Fibroblast of the conjunctiva (primary cell): ENCODE data around the gene ARPC3.
A peak's percentile ranks its signal among the peaks of the same experiment; 100 is the strongest.
"Not testable (repeated sequence)": the region's sequence is repeated elsewhere in the genome, so short reads cannot be mapped to it uniquely, and the experiment has no call there.

Experiments
- DNase-seq: peaks from one replicate; pipeline ENCODE4 v3.0.0-alpha.2; 2010; ENCODE audit warnings: low read depth

The ARPC3 gene

GRCh38 chr12:110417113-110417512 is 33.0 kb downstream of the ARPC3 start:
- DNase-seq, result not testable (repeated sequence)

GRCh38 chr12:110410086-110410485 is 40.1 kb downstream of the ARPC3 start:
- DNase-seq, result not testable (repeated sequence)

DNA sequence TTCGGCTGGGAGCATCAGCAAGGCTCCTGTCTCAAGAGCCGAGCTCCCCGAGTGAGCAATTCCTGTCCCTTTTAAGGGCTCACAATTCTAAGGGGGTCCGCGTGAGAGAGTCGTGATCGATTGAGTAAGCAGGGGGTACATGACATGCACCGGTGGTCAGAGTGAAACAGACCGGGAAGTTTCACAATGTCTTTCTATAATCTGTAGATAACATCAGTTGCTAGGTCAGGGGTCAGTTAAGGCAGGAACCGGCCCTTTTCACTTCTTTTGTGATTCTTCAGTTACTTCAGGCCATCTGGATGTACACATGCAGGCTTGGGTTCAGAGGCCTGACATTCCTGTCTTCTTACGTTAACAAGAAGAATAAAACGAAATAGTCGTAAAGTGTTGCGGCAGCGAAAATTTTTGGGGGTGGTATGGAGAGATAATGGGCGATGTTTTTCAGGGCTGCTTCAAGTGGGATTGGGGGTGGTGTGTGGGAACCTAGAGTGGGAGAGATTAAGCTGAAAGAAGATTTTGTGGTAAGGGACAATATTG is 44.9 kb downstream of the ARPC3 start:
- DNase-seq, result not testable (repeated sequence)

GRCh38 chr12:110403976-110404682 is 46.0 kb downstream of the ARPC3 start:
- peak; percentile 17 for DNase-seq

DNA sequence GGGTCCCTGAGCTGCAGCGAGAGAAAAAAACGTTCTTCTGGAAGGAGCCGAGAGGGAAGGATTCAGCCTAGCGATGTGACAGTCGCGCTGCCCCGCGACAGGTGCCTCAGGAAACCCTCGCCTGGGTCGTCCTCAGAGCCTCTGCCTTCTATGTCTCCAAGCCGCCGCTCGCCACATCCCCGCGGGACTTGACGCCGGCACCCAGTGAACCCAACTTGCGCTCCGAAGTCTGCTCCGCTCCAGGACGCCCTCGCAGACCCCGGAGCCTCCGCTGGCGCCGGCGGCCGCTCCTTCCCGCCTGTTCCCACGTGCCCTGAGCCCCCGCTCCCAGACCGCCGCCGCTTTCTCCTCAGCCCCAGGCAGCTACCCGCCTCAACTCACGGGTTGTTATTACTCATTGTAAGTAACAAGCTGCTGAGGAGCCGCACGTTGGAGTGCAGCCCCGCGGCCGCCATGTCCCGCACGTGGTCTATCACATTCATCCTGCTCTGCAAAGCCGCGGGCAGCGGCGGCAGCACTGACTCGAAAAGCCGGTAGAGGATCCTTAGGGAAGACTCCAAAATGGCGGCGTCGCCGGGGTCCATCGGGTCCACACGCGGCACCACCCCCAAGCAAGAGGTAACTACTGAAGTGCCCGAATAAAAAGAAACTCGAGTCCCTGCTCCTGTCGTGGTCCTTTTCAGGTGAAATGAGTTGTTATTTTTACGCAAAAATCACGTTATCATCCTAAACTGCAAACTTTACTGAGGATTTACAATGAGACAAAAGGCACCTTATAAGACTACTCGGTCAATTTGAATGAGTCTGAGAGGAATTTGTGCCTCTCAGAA is 46.8 kb downstream of the ARPC3 start, which contains the start of gene ANAPC7:
Gene ANAPC7, minus strand, starts transcription at position 563 of the 830 bp plus-strand sequence. Its CDS starts 81 bp downstream, at position 482.
- DNase-seq, result peak; percentile 77
